Testis (tissue), 2 donors: Measurements from ENCODE around the gene TCF7L1.

ENCODE experiments used
- CTCF ChIP-seq, 3 experiments: fragments of 450-650 bp in 2 of 3; fragments of 200-600 bp in 1 of 3; sonication (generic) in 1 of 3; IDR thresholded peaks; one replicate each; pipeline ENCODE4 v1.5.1; 2016 to 2019; ENCODE audit warnings: antibody characterized with exemption in 3 of 3, mild to moderate bottlenecking in 2 of 3, moderate library complexity in 1 of 3
- POLR2A ChIP-seq: fragments of 450-650 bp; IDR thresholded peaks from one replicate; pipeline ENCODE4 v1.6.1; 2017; ENCODE audit warnings: antibody characterized with exemption, mild to moderate bottlenecking, moderate library complexity

- TF ChIP-seq CTCF (IDR thresholded peaks at IDR 0.05) (no peak), POLR2A (no peak)
Measured at GRCh38 chr2:85163675-85164074, 30.5 kb downstream of the TCF7L1 start.
